Measurements from ENCODE around the gene NFXL1.

GRCh38 chr4:47840291-47840690 lies 74.1 kb downstream of the NFXL1 start:
- TF ChIP-seq, protein P1, sequence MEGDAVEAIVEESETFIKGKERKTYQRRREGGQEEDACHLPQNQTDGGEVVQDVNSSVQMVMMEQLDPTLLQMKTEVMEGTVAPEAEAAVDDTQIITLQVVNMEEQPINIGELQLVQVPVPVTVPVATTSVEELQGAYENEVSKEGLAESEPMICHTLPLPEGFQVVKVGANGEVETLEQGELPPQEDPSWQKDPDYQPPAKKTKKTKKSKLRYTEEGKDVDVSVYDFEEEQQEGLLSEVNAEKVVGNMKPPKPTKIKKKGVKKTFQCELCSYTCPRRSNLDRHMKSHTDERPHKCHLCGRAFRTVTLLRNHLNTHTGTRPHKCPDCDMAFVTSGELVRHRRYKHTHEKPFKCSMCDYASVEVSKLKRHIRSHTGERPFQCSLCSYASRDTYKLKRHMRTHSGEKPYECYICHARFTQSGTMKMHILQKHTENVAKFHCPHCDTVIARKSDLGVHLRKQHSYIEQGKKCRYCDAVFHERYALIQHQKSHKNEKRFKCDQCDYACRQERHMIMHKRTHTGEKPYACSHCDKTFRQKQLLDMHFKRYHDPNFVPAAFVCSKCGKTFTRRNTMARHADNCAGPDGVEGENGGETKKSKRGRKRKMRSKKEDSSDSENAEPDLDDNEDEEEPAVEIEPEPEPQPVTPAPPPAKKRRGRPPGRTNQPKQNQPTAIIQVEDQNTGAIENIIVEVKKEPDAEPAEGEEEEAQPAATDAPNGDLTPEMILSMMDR (IDR thresholded peaks at IDR 0.05), result no peak
- TF ChIP-seq POLR2A (IDR thresholded peaks at IDR 0.05), result no peak
